Right atrium auricular region (tissue), 2 donors: ENCODE data around the gene MTARC2. TPM values are rescaled to one million over a fixed set of nuclear protein-coding genes. Genes with fewer than 3 reads are reported as not detected.

Experiments used
- DNase-seq: peaks from one replicate; pipeline ENCODE4 v3.0.0-alpha.2; 2019; ENCODE audit warnings: low spot score
- H3K27ac ChIP-seq, 2 donors: fragments of 200-600 bp; sonication (generic); 1 replicate in 1 of 2; 2 replicates in 1 of 2; pipeline ENCODE4 v1.5.1; 2016 to 2019
- H3K27me3 ChIP-seq, 2 donors: fragments of 200-600 bp; sonication (generic); one replicate each; pipeline versions ENCODE4 v1.5.1 to v1.6.0; 2017 to 2019
- H3K36me3 ChIP-seq: fragments of 200-600 bp; sonication (generic); one replicate; pipeline ENCODE4 v1.5.1; 2016
- H3K4me1 ChIP-seq, 2 donors: fragments of 200-600 bp; sonication (generic); one replicate each; pipeline versions ENCODE4 v1.5.1 to v1.6.0; 2017 to 2019
- H3K4me3 ChIP-seq, 2 donors: fragments of 200-600 bp; sonication (generic); 1 replicate in 1 of 2; 2 replicates in 1 of 2; pipeline ENCODE4 v1.5.1; 2017 to 2019; ENCODE audit warnings: mild to moderate bottlenecking in 1 of 2, moderate library complexity in 1 of 2
- H3K9me3 ChIP-seq, 2 donors: fragments of 200-600 bp; sonication (generic); one replicate each; pipeline ENCODE4 v1.5.1; 2019
- CTCF ChIP-seq, 2 donors: fragments of 200-600 bp; sonication (generic); IDR thresholded peaks; one replicate each; pipeline ENCODE4 v1.5.1; 2019; ENCODE audit warnings: antibody characterized with exemption in 2 of 2
- total RNA-seq, 2 donors: library from RNA; depleted of rRNA; stranded (reverse); fragments of >200 nt; gene quantifications; one replicate each; pipeline ENCODE4 v1.1.0, GENCODE V29; 2016

The MTARC2 gene
- total RNA-seq, 2 donors from 2014 or later = 13.6 to 23.6 TPM

DNA sequence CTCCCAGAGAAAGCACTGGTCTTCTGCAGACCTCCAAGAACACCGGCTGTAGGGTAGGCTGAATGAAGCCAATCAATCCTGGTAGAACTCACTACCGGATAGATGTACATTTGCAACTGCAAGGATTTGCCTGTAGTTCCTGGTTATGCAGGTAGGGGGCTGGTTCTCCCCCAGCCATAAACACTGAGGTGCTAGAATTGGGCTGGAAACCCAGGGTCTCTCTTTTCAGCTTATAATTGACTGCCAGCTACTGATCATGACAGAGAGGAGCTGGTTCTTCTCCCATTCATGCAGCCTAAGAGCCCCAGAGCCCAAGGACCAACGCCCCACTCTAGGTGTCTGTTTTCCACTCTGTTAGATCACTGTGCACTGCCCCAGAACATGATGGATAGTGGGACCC, 21.5 kb upstream of the MTARC2 start:
- Histone ChIP-seq H3K9me3 (no peaks in the 10 kb centered on the region), H3K27ac (no peak overlapping the region), H3K27me3 (no peaks in the 10 kb centered on the region), H3K4me1 (no peaks in the 10 kb centered on the region), H3K36me3 (no peaks in the 10 kb centered on the region), H3K4me3 (no peak overlapping the region)
- no peak for TF ChIP-seq CTCF (IDR thresholded peaks at IDR 0.05)
- DNase-seq = no peak

GRCh38 chr1:220727519-220727918, 20.6 kb upstream of the MTARC2 start:
- Histone ChIP-seq H3K36me3 (no peaks in the 10 kb centered on the region), H3K4me3 (no peak overlapping the region), H3K27me3 (no peaks in the 10 kb centered on the region), H3K9me3 (no peaks in the 10 kb centered on the region), H3K4me1 (peaks cover 0 to 6% of the 10 kb centered on the region in 2 donors), H3K27ac (no peak overlapping the region)
- TF ChIP-seq CTCF (IDR thresholded peaks at IDR 0.05) = no peak
- DNase-seq = no peak

- no peak overlapping the region for H3K27ac ChIP-seq
- no peak for TF ChIP-seq CTCF (IDR thresholded peaks at IDR 0.05)
- H3K27me3 ChIP-seq = no peaks in the 10 kb centered on the region
- no peaks in the 10 kb centered on the region for H3K9me3 ChIP-seq
- peaks cover 0 to 15% of the 10 kb centered on the region in 2 donors for H3K4me1 ChIP-seq
- H3K36me3 ChIP-seq = no peaks in the 10 kb centered on the region
- no peak for DNase-seq
- H3K4me3 ChIP-seq = no peak overlapping the region
These were observed 17.6 kb upstream of the MTARC2 start for GRCh38 chr1:220730486-220730885.

GRCh38 chr1:220732137-220732536, 16.0 kb upstream of the MTARC2 start:
- H3K27me3 ChIP-seq = no peaks in the 10 kb centered on the region
- no peak overlapping the region for H3K4me3 ChIP-seq
- H3K27ac ChIP-seq = peak overlapping the region; percentile 52 to 90
- no peaks in the 10 kb centered on the region for H3K36me3 ChIP-seq
- no peaks in the 10 kb centered on the region for H3K9me3 ChIP-seq
- H3K4me1 ChIP-seq = peaks cover 0 to 15% of the 10 kb centered on the region in 2 donors
- DNase-seq = no peak
- no peak for TF ChIP-seq CTCF (IDR thresholded peaks at IDR 0.05)

DNA sequence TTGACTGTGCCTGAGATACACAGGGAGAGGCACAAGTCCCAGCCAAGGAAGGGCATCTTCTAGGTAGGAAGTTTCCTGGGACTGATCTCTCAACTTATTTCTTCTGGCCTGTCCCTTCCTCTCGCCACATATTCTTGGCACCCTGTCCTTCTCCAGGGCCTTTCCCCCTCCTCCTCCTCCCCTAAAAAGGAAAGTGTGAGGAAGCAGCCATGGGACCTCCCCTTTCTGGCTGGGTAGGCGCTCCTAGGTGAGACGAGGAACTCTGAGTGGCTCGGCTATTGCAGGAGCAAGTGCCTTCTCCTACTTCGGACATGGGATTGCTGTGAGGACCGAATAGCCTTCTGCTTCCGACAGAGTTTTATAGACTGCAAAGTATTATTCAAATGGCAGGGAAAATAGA, 15.5 kb upstream of the MTARC2 start:
- no peak for TF ChIP-seq CTCF (IDR thresholded peaks at IDR 0.05)
- H3K27ac ChIP-seq = peak overlapping the region; percentile 52 to 90
- DNase-seq = no peak
- peak overlapping the region; percentile 20 to 29 for H3K4me3 ChIP-seq
- no peaks in the 10 kb centered on the region for H3K36me3 ChIP-seq
- no peaks in the 10 kb centered on the region for H3K9me3 ChIP-seq
- no peaks in the 10 kb centered on the region for H3K27me3 ChIP-seq
- H3K4me1 ChIP-seq = peaks cover 0 to 15% of the 10 kb centered on the region in 2 donors

DNA sequence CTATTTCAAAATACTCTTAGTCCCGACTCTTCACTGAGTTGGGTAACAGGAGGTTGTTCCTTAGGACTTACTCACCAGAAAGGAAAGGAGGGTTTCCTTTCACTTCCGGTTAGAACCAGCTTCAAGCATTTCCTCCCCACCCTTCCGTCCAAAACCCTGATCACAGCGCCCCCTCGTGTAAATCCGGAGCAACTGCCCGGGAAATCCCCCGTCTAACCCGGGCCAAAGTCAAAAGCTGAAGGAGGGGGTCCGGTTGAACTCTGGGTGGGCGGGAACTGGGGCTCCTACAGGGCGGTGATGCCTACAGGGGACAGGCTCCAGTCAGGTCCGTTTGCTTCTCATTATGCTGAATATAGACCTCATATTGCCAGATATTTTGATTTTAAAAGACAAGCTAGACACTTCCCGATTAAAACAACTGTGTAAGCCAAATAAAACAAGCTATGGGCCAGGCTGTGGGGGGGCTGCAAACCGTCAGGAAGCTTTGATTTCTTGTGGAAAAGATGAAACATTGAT, 15.0 kb upstream of the MTARC2 start:
- TF ChIP-seq CTCF (IDR thresholded peaks at IDR 0.05) = peak; percentile 82 to 97
- Histone ChIP-seq H3K27ac (peak overlapping the region; percentile 52 to 90), H3K36me3 (no peaks in the 10 kb centered on the region), H3K4me1 (peaks cover 0 to 15% of the 10 kb centered on the region in 2 donors), H3K4me3 (peak overlapping the region; percentile 20 to 29), H3K9me3 (no peaks in the 10 kb centered on the region), H3K27me3 (no peaks in the 10 kb centered on the region)
- peak; percentile 89 for DNase-seq
